Thyroid gland (tissue), 4 donors: ENCODE results near the gene LRRC4C.

Experiments used
- CTCF ChIP-seq, 6 experiments: fragments of 200-600 bp in 3 of 6; fragments of 450-650 bp in 3 of 6; sonication (generic) in 3 of 6; IDR thresholded peaks; one replicate each; pipeline ENCODE4 v1.5.1; 2016 to 2019; ENCODE audit warnings: antibody characterized with exemption in 6 of 6, mild to moderate bottlenecking in 2 of 6, inconsistent platforms in 1 of 6, moderate library complexity in 1 of 6
- POLR2A ChIP-seq, 2 donors: fragments of 450-650 bp; IDR thresholded peaks; one replicate each; pipeline ENCODE4 v1.6.1; 2017; ENCODE audit warnings: antibody characterized with exemption in 2 of 2, mild to moderate bottlenecking in 2 of 2, moderate library complexity in 1 of 2

- no peak for TF ChIP-seq CTCF (IDR thresholded peaks at IDR 0.05)
- no peak for TF ChIP-seq POLR2A (IDR thresholded peaks at IDR 0.05)
Measured at GRCh38 chr11:40286137-40286536, 1173.3 kb downstream of the LRRC4C start.
